IMR-90 (cell line): ENCODE measurements around the gene NAA38. TPM values are rescaled to one million over a fixed set of nuclear protein-coding genes. Genes with fewer than 3 reads are reported as not detected.

Experiments used
- ATAC-seq: fragments of 200-7000 bp; cut with Tn5 transposase; 2 replicates; pipeline ENCODE4 v1.9.1; 2020; ENCODE audit warnings: low read depth, mild to moderate bottlenecking, moderate library complexity
- BruUV-seq: library from RNA; stranded (reverse); fragments of 400-500 nt; replicated peaks from 2 replicates; lab custom pipeline; 2021; lab: Mats Ljungman, UMichigan
- CTCF ChIA-PET: fragments of 300-600 bp; formaldehyde crosslinking; extraction: SDS; loops from one replicate; lab custom pipeline; 2021; ENCODE audit warnings: antibody characterized with exemption; lab: Yijun Ruan, JAX
- POLR2A ChIA-PET: fragments of 300-600 bp; sonication (Branson Sonifier 250); formaldehyde crosslinking; loops from one replicate; lab custom pipeline; 2022; ENCODE audit warnings: antibody characterized with exemption; ENCODE audit not compliant: unreplicated experiment; lab: Charles Lee
- DNase-seq: peaks from one replicate; pipeline ENCODE4 v3.0.0; 2013
- H2AFZ ChIP-seq: replicated peaks from 2 replicates; pipeline ENCODE3; 2013; ENCODE audit warnings: low read length, mild to moderate bottlenecking; ENCODE audit not compliant: poor library complexity
- H2AK5ac ChIP-seq: 2 replicates; pipeline ENCODE4 v1.6.1; 2013; ENCODE audit warnings: low read depth, low read length, inconsistent platforms
- H2AK9ac ChIP-seq: replicated peaks from 2 replicates; pipeline ENCODE3; 2013; ENCODE audit warnings: mild to moderate bottlenecking, low read depth, low read length, moderate library complexity; ENCODE audit not compliant: poor library complexity
- H2BK120ac ChIP-seq: 2 replicates; pipeline ENCODE4 v1.6.1; 2013; ENCODE audit warnings: low read depth, low read length, inconsistent platforms
- H2BK15ac ChIP-seq: 3 replicates; pipeline ENCODE4 v1.6.1; 2013; ENCODE audit warnings: low read depth, low read length, inconsistent platforms
- H2BK20ac ChIP-seq: 2 replicates; pipeline ENCODE4 v1.6.1; 2013; ENCODE audit warnings: low read depth, mild to moderate bottlenecking, inconsistent platforms, low read length, moderate library complexity
- H2BK5ac ChIP-seq: 2 replicates; pipeline ENCODE4 v1.6.1; 2013; ENCODE audit warnings: mild to moderate bottlenecking, low read depth, low read length, inconsistent platforms; ENCODE audit not compliant: poor library complexity, severe bottlenecking
- H3K14ac ChIP-seq: replicated peaks from 2 replicates; pipeline ENCODE4 v1.6.1; 2013; ENCODE audit warnings: low read depth, low read length, inconsistent platforms
- H3K18ac ChIP-seq: 2 replicates; pipeline ENCODE4 v1.6.1; 2013; ENCODE audit warnings: low read depth, low read length, control low read depth
- H3K23ac ChIP-seq: 2 replicates; pipeline ENCODE4 v1.6.1; 2013; ENCODE audit warnings: low read depth, low read length, inconsistent platforms
- H3K27ac ChIP-seq: 2 replicates; pipeline ENCODE4 v1.5.1; 2013; ENCODE audit warnings: mild to moderate bottlenecking, control low read depth, low read length; ENCODE audit not compliant: insufficient read depth
- H3K27me3 ChIP-seq: 2 replicates; pipeline ENCODE4 v1.6.1; 2013; ENCODE audit warnings: low read length; ENCODE audit not compliant: control insufficient read depth, insufficient read depth
- H3K36me3 ChIP-seq: 2 replicates; pipeline ENCODE4 v1.6.1; 2013; ENCODE audit warnings: low read length, mixed read lengths; ENCODE audit not compliant: control insufficient read depth, insufficient read depth
- H3K4ac ChIP-seq: 2 replicates; pipeline ENCODE4 v1.6.1; 2013; ENCODE audit warnings: low read depth, low read length, inconsistent platforms
- H3K4me1 ChIP-seq: 2 replicates; pipeline ENCODE4 v1.6.1; 2013; ENCODE audit warnings: low read length, mixed read lengths; ENCODE audit not compliant: control insufficient read depth, insufficient read depth
- H3K4me2 ChIP-seq: 2 replicates; pipeline ENCODE4 v1.6.1; 2013; ENCODE audit warnings: low read depth, mild to moderate bottlenecking, control low read depth, low read length, moderate library complexity
- H3K4me3 ChIP-seq: 2 replicates; pipeline ENCODE4 v1.5.1; 2013; ENCODE audit warnings: low read depth, mild to moderate bottlenecking, control low read depth, low read length, moderate library complexity; ENCODE audit not compliant: insufficient read depth
- H3K56ac ChIP-seq: 2 replicates; pipeline ENCODE4 v1.6.1; 2013; ENCODE audit warnings: low read length, inconsistent platforms; ENCODE audit not compliant: insufficient read depth; ENCODE audit errors: extremely low read depth
- H3K79me1 ChIP-seq, 2 experiments: 2 replicates each; pipeline ENCODE4 v1.6.1; 2013; ENCODE audit warnings: low read length in 2 of 2, inconsistent platforms in 1 of 2, low read depth in 1 of 2
- H3K9ac ChIP-seq: 2 replicates; pipeline ENCODE4 v1.6.1; 2013; ENCODE audit warnings: low read depth, low read length, control low read depth
- H3K9me1 ChIP-seq: 2 replicates; pipeline ENCODE4 v1.6.1; 2013; ENCODE audit warnings: low read length, inconsistent platforms; ENCODE audit not compliant: insufficient read depth
- H3K9me3 ChIP-seq: 2 replicates; pipeline ENCODE4 v1.6.1; 2013; ENCODE audit warnings: low read length; ENCODE audit not compliant: control insufficient read depth, insufficient read depth
- H4K20me1 ChIP-seq: 2 replicates; pipeline ENCODE4 v1.6.1; 2013; ENCODE audit warnings: low read length, inconsistent platforms; ENCODE audit not compliant: insufficient read depth
- H4K5ac ChIP-seq: 2 replicates; pipeline ENCODE4 v1.6.1; 2013; ENCODE audit warnings: mild to moderate bottlenecking, low read depth, low read length, control low read depth
- H4K8ac ChIP-seq, 2 experiments: 2 replicates each; pipeline ENCODE4 v1.6.1; 2013; ENCODE audit warnings: low read depth in 2 of 2, low read length in 2 of 2, control low read depth in 1 of 2, inconsistent platforms in 1 of 2
- H4K91ac ChIP-seq: 2 replicates; pipeline ENCODE4 v1.6.1; 2013; ENCODE audit warnings: low read depth, low read length, inconsistent platforms; ENCODE audit not compliant: insufficient read depth
- BHLHE40 ChIP-seq: fragments of 150-350 bp; IDR thresholded peaks from 2 replicates; pipeline ENCODE4 v1.6.1; 2016; ENCODE audit warnings: mild to moderate bottlenecking, low read depth, low read length
- MAFK ChIP-seq: IDR thresholded peaks from 2 replicates; pipeline ENCODE4 v1.6.1; 2012; ENCODE audit warnings: low read depth, low read length, improper control_type of control experiment
- SMC3 ChIP-seq: fragments of 150-350 bp; IDR thresholded peaks from 2 replicates; pipeline ENCODE4 v1.6.1; 2016; ENCODE audit warnings: low read depth, mild to moderate bottlenecking, antibody characterized with exemption, low read length, moderate library complexity
- WGBS, 2 experiments: methylation state at CpG; one replicate each; pipeline versions ENCODE4 v1.1.5 to v1.1.7; 2013; ENCODE audit warnings: missing lambda C conversion rate in 2 of 2; ENCODE audit not compliant: insufficient read length in 1 of 2; ENCODE audit errors: extremely low coverage in 2 of 2; 5-methylcytosine and 5-hydroxymethylcytosine counted together
- dilution Hi-C: fragments of 300-500 bp; cut with HindIII; formaldehyde crosslinking; loops from one replicate; pipeline ENCODE4 v1.14.3; 2018; ENCODE audit warnings: low sequenced_read_pairs; ENCODE audit not compliant: unreplicated experiment
- in situ Hi-C: fragments of 300-500 bp; cut with MboI; formaldehyde crosslinking; loops from 3 replicates; pipeline ENCODE4 v1.14.3; 2019; ENCODE audit warnings: low sequenced_read_pairs, inconsistent platforms, mixed read lengths
- intact Hi-C: fragments of 100-400 bp; cut with micrococcal nuclease; formaldehyde crosslinking; loops from 2 replicates; pipeline ENCODE4 v1.10.0; 2022
- polyA plus RNA-seq, 3 experiments: library from polyadenylated mRNA; depleted of rRNA; stranded (reverse); fragments of >200 nt; gene quantifications; 2 replicates each; pipeline ENCODE4 v1.2.3, GENCODE V29; 2012; ENCODE audit warnings: low replicate concordance in 1 of 3
- total RNA-seq: library from RNA; depleted of rRNA; stranded (reverse); fragments of >200 nt; gene quantifications from 2 replicates; pipeline ENCODE4 v1.2.3, GENCODE V29; 2012

NAA38 gene
- total and polyA plus RNA-seq, 2 of the 4 experiments (the other 2 are of a cell fraction), result 40.7 to 76.8 TPM

DNA sequence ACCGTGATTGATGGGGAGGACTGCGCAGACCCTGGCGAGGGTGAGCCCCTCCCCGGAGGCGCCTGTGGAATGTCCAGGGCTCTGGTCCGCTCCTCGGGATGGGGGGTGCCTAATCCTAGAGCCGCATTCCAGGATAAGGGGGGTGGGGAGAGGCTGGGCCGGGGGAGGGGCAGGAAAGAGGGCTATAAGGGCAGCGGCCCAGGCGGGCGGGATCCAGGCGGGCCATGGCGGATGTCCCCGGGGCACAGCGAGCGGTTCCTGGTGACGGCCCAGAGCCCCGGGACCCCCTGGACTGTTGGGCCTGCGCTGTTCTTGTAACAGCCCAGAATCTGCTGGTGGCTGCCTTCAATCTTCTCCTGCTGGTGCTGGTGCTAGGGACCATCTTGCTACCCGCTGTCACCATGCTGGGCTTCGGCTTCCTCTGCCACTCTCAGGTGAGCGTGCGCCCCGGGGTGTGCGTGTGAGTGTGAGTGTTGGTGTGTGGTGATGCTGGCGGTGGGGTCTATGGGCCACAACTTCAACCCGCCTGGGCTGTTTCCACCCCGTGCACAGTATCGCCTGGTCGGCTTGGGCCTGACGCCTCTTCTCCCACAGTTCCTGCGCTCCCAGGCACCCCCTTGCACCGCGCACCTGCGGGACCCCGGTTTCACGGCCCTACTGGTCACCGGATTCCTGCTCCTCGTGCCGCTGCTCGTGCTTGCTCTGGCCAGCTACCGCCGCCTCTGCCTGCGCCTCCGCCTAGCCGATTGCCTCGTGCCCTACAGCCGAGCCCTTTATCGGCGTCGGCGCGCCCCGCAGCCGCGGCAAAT lies 2.3 kb downstream of the NAA38 start, which contains the start of gene TMEM88:
Gene TMEM88, plus strand, starts transcription at position 216 of the 809 bp plus-strand sequence. Its CDS starts 9 bp downstream, at position 225.
- H2BK20ac ChIP-seq, result no peak within 1 kb of the TSS
- no peaks in the 10 kb centered on the region for H3K9me3 ChIP-seq
- no peaks in the 10 kb centered on the region for H3K27me3 ChIP-seq
- H3K9me1 ChIP-seq, result no peaks in the 10 kb centered on the region
- intact Hi-C loops (no loop called here), in situ Hi-C loops (no loop called here), dilution Hi-C loops (no loop called here)
- no peak within 1 kb of the TSS for H3K4me3 ChIP-seq
- WGBS, 2 experiments, result 50% methylated on average over 20 of the region's 57 CpGs; no CpG with 5 or more reads in 1 of the 2 experiments
- ATAC-seq (no peak), DNase-seq (no peak)
- no peak within 1 kb of the TSS for H2BK15ac ChIP-seq
- H3K18ac ChIP-seq, result no peak within 1 kb of the TSS
- TF ChIP-seq SMC3, result no peak
- no peak for TF ChIP-seq BHLHE40
- no peak for TF ChIP-seq MAFK
- H3K36me3 ChIP-seq, result peaks cover 37% of the 10 kb centered on the region
- peak within 1 kb of the TSS; percentile 88 for H2AK9ac ChIP-seq
- no peak within 1 kb of the TSS for H4K5ac ChIP-seq
- H3K56ac ChIP-seq, result no peak within 1 kb of the TSS
- no TSS peak for BruUV-seq
- H2BK120ac ChIP-seq, result no peak within 1 kb of the TSS
- peak within 1 kb of the TSS; percentile 53; the same call in 1 of the 2 replicates for H3K14ac ChIP-seq
- H3K4me1 ChIP-seq, result peaks cover 22% of the 10 kb centered on the region
- peak within 1 kb of the TSS; percentile 73 for H2AFZ ChIP-seq
- H2BK5ac ChIP-seq, result peak within 1 kb of the TSS; percentile 62
- H4K91ac ChIP-seq, result no peak within 1 kb of the TSS
- H3K23ac ChIP-seq, result peak within 1 kb of the TSS; percentile 54; the same call in 1 of the 2 replicates
- H4K20me1 ChIP-seq, result peaks cover 22% of the 10 kb centered on the region; the same call in 1 of the 2 replicates
- ChIA-PET CTCF (no interaction called here), POLR2A (no interaction called here)
- peaks cover 23 to 52% of the 10 kb centered on the region in 2 experiments for H3K79me1 ChIP-seq
- peak within 1 kb of the TSS; percentile 66 for H2AK5ac ChIP-seq
- no peak within 1 kb of the TSS for H3K27ac ChIP-seq
- H3K4ac ChIP-seq, result peak within 1 kb of the TSS; percentile 34
- no peak within 1 kb of the TSS; the same call in 1 of the 2 replicates for H3K4me2 ChIP-seq
- H4K8ac ChIP-seq, result peak within 1 kb of the TSS in 1 of 2 experiments; percentile 60; a peak in 2 of 4 replicates
- peak within 1 kb of the TSS; percentile 53 for H3K9ac ChIP-seq
